Keratinocyte (primary cell): ENCODE data around the gene APOBEC4. TPM values are rescaled to one million over a fixed set of nuclear protein-coding genes. Genes with fewer than 3 reads are reported as not detected.
"Not testable (repeated sequence)": the region's sequence is repeated elsewhere in the genome, so short reads cannot be mapped to it uniquely, and the experiment has no call there.

Experiments used
- DNase-seq: peaks from one replicate; pipeline ENCODE4 v3.0.0-alpha.2; 2011; ENCODE audit warnings: low read depth, missing footprints, low spot score
- FAIRE-seq: peaks from 2 replicates; lab custom pipeline; 2011; peaks lifted over from hg19 to GRCh38; lab: Jason Lieb, UNC
- H2AFZ ChIP-seq: 2 replicates; pipeline ENCODE4 v1.6.0; 2012; ENCODE audit warnings: low read length, control low read depth, inconsistent platforms; ENCODE audit not compliant: control insufficient read depth
- H3K27ac ChIP-seq: 2 replicates; pipeline ENCODE4 v1.5.1; 2011; ENCODE audit warnings: low read length; ENCODE audit not compliant: control insufficient read depth, insufficient read depth
- H3K27me3 ChIP-seq: 3 replicates; pipeline ENCODE4 v1.6.0; 2011; ENCODE audit warnings: low read length; ENCODE audit not compliant: control insufficient read depth, insufficient read depth; ENCODE audit errors: extremely low read depth
- H3K36me3 ChIP-seq, 2 experiments: 2 replicates in 1 of 2; 3 replicates in 1 of 2; pipeline ENCODE4 v1.5.1; 2011; ENCODE audit warnings: low read length in 2 of 2, mild to moderate bottlenecking in 1 of 2; ENCODE audit not compliant: control insufficient read depth in 2 of 2, insufficient read depth in 2 of 2; ENCODE audit errors: extremely low read depth in 1 of 2
- H3K4me1 ChIP-seq: 3 replicates; pipeline ENCODE4 v1.5.1; 2011; ENCODE audit warnings: low read length; ENCODE audit not compliant: control insufficient read depth, insufficient read depth; ENCODE audit errors: extremely low read depth
- H3K4me2 ChIP-seq: 3 replicates; pipeline ENCODE4 v1.6.0; 2011; ENCODE audit warnings: low read depth, low read length; ENCODE audit not compliant: control insufficient read depth, insufficient read depth; ENCODE audit errors: extremely low read depth
- H3K4me3 ChIP-seq, 3 experiments: fragments of 200-600 bp in 1 of 3; sonication (generic) in 1 of 3; 2 replicates in 2 of 3; 3 replicates in 1 of 3; pipeline ENCODE4 v1.5.1; 2011 to 2016; ENCODE audit warnings: low read length in 3 of 3, mild to moderate bottlenecking in 3 of 3, control low read depth in 2 of 3, inconsistent platforms in 1 of 3, low read depth in 1 of 3, mixed read lengths in 1 of 3, mixed run types in 1 of 3, moderate library complexity in 1 of 3; ENCODE audit not compliant: control insufficient read depth in 2 of 3, insufficient read depth in 2 of 3; ENCODE audit errors: extremely low read depth in 1 of 3
- H3K79me2 ChIP-seq: 2 replicates; pipeline ENCODE4 v1.6.0; 2012; ENCODE audit warnings: low read length; ENCODE audit not compliant: control insufficient read depth, insufficient read depth
- H3K9ac ChIP-seq: 3 replicates; pipeline ENCODE4 v1.6.0; 2011; ENCODE audit warnings: low read length; ENCODE audit not compliant: control insufficient read depth, insufficient read depth; ENCODE audit errors: extremely low read depth
- H3K9me1 ChIP-seq: 3 replicates; pipeline ENCODE4 v1.6.0; 2011; ENCODE audit warnings: low read length; ENCODE audit not compliant: control insufficient read depth, insufficient read depth; ENCODE audit errors: extremely low read depth
- H3K9me3 ChIP-seq: 2 replicates; pipeline ENCODE4 v1.5.1; 2012; ENCODE audit warnings: low read depth, low read length; ENCODE audit not compliant: control insufficient read depth
- H4K20me1 ChIP-seq: 3 replicates; pipeline ENCODE4 v1.6.0; 2011; ENCODE audit warnings: low read length; ENCODE audit not compliant: control insufficient read depth, insufficient read depth; ENCODE audit errors: extremely low read depth
- CTCF ChIP-seq, 3 experiments: IDR thresholded peaks in 1 of 3; conservative IDR thresholded peaks in 1 of 3; optimal IDR thresholded peaks in 1 of 3; 2 replicates in 2 of 3; 3 replicates in 1 of 3; pipeline versions ENCODE3 to v1.5.1; 2011; ENCODE audit warnings: low read length in 3 of 3, mild to moderate bottlenecking in 3 of 3, moderate library complexity in 2 of 3, control low read depth in 1 of 3, inconsistent platforms in 1 of 3; ENCODE audit not compliant: insufficient read depth in 2 of 3; ENCODE audit errors: extremely low read depth in 1 of 3
- EZH2 ChIP-seq: IDR thresholded peaks from one replicate; pipeline ENCODE4 v1.6.1; 2012; ENCODE audit warnings: inconsistent platforms, mild to moderate bottlenecking, low read length, moderate library complexity
- dilution Hi-C: fragments of 300-500 bp; cut with MboI; formaldehyde crosslinking; loops from one replicate; pipeline ENCODE4 v1.7.0; 2020; ENCODE audit warnings: low sequenced_read_pairs; ENCODE audit not compliant: extremely low pct_ligation_motif_present
- polyA plus RNA-seq, 5 experiments: library from polyadenylated mRNA; depleted of rRNA in 3 of 5; stranded (reverse) in 3 of 5; stranded (forward) in 1 of 5; unstranded in 1 of 5; fragments of >200 nt; gene quantifications; 1 replicate in 1 of 5; 2 replicates in 3 of 5; 3 replicates in 1 of 5; pipeline versions ENCODE4 v1.2.1 to v1.2.3, GENCODE V29; 2011 to 2012; ENCODE audit warnings: missing spikeins in 2 of 5, low read depth in 1 of 5, low replicate concordance in 1 of 5

APOBEC4 gene
- polyA plus RNA-seq, 1 donor (not counting 4 experiments of a cell fraction or from before 2014, with no cell fraction given): not detected

GRCh38 chr1:183620311-183620710, 32.8 kb downstream of the APOBEC4 start:
- no peak overlapping the region for H3K4me3 ChIP-seq
- no peaks in the 10 kb centered on the region for H3K36me3 ChIP-seq
- no peaks in the 10 kb centered on the region for H4K20me1 ChIP-seq
- H3K4me1 ChIP-seq: peaks cover 26% of the 10 kb centered on the region
- no peak for DNase-seq
- peak overlapping the region; percentile 59 for H3K27ac ChIP-seq
- H3K27me3 ChIP-seq: no peaks in the 10 kb centered on the region
- no peaks in the 10 kb centered on the region for H3K9me1 ChIP-seq
- TF ChIP-seq EZH2 (no peak), CTCF (optimal IDR thresholded peaks at IDR 0.05 in 1 of 3, IDR thresholded peaks at IDR 0.05 in 1 of 3, conservative IDR thresholded peaks at IDR 0.05 in 1 of 3; ENCODE audit: extremely low read depth in 1 of 3, insufficient read depth in 2 of 3, low read length in 3 of 3) (no peak)
- dilution Hi-C loops: no loop called here
- H3K9ac ChIP-seq: no peak overlapping the region
- no peaks in the 10 kb centered on the region for H3K9me3 ChIP-seq
- peak overlapping the region; percentile 51 for H3K4me2 ChIP-seq
- H2AFZ ChIP-seq: no peak overlapping the region
- FAIRE-seq: no peak
- H3K79me2 ChIP-seq: no peaks in the 10 kb centered on the region

GRCh38 chr1:183619781-183620180, 33.3 kb downstream of the APOBEC4 start:
- Histone ChIP-seq H2AFZ (no peak overlapping the region), H4K20me1 (no peaks in the 10 kb centered on the region), H3K9me3 (no peaks in the 10 kb centered on the region), H3K4me1 (peaks cover 26% of the 10 kb centered on the region), H3K79me2 (no peaks in the 10 kb centered on the region), H3K4me3 (no peak overlapping the region), H3K9me1 (no peaks in the 10 kb centered on the region), H3K27ac (peak overlapping the region; percentile 59), H3K36me3 (no peaks in the 10 kb centered on the region), H3K27me3 (no peaks in the 10 kb centered on the region), H3K4me2 (no peak overlapping the region), H3K9ac (no peak overlapping the region)
- dilution Hi-C loops: no loop called here
- FAIRE-seq (peak; percentile 9), DNase-seq (no peak)
- no peak for TF ChIP-seq EZH2

GRCh38 chr1:183618202-183618601, 34.9 kb downstream of the APOBEC4 start:
- not testable (repeated sequence) for FAIRE-seq

GRCh38 chr1:183612975-183613374, 40.1 kb downstream of the APOBEC4 start:
- H3K27me3 ChIP-seq, H4K20me1 ChIP-seq, H3K36me3 ChIP-seq, H3K79me2 ChIP-seq, H3K4me3 ChIP-seq, dilution Hi-C loops, H3K9me3 ChIP-seq, FAIRE-seq, H2AFZ ChIP-seq, DNase-seq, H3K9ac ChIP-seq, H3K9me1 ChIP-seq: not testable (repeated sequence)
- Histone ChIP-seq H3K4me1 (peaks cover 32% of the 10 kb centered on the region), H3K27ac (peak overlapping the region; percentile 61), H3K4me2 (peak overlapping the region; percentile 17)

More at GRCh38 chr1:183618202-183618601, 34.9 kb downstream of the APOBEC4 start:
- H3K4me3 ChIP-seq, H3K79me2 ChIP-seq, H3K9ac ChIP-seq, H3K27me3 ChIP-seq, H3K9me3 ChIP-seq, H4K20me1 ChIP-seq, H2AFZ ChIP-seq, H3K4me2 ChIP-seq, dilution Hi-C loops, H3K36me3 ChIP-seq, DNase-seq, H3K9me1 ChIP-seq, H3K27ac ChIP-seq: not testable (repeated sequence)
- H3K4me1 ChIP-seq: peaks cover 23% of the 10 kb centered on the region
